Sigmoid colon (tissue), 7 donors: ENCODE measurements around the gene YWHAE. TPM values are rescaled to one million over a fixed set of nuclear protein-coding genes. Genes with fewer than 3 reads are reported as not detected.
"Not testable (repeated sequence)": the region's sequence is repeated elsewhere in the genome, so short reads cannot be mapped to it uniquely, and the experiment has no call there.

ENCODE experiments used
- DNase-seq: peaks from one replicate; pipeline ENCODE4 v3.0.0-alpha.2; 2019
- H3K27ac ChIP-seq, 4 donors: fragments of 200-600 bp; sonication (generic); one replicate each; pipeline ENCODE4 v1.5.1; 2016 to 2019; ENCODE audit warnings: mild to moderate bottlenecking in 1 of 4
- H3K27me3 ChIP-seq, 3 donors: fragments of 200-600 bp; sonication (generic); one replicate each; pipeline ENCODE4 v1.5.1; 2019; ENCODE audit warnings: mild to moderate bottlenecking in 1 of 3
- H3K36me3 ChIP-seq, 4 donors: fragments of 200-600 bp; sonication (generic); one replicate each; pipeline ENCODE4 v1.5.1; 2016 to 2019
- H3K4me1 ChIP-seq, 4 donors: fragments of 200-600 bp; sonication (generic); one replicate each; pipeline ENCODE4 v1.5.1; 2017 to 2019
- H3K4me3 ChIP-seq, 4 donors: fragments of 200-600 bp; sonication (generic); one replicate each; pipeline ENCODE4 v1.5.1; 2017 to 2019; ENCODE audit warnings: mild to moderate bottlenecking in 2 of 4, moderate library complexity in 1 of 4
- H3K9me3 ChIP-seq, 4 donors: fragments of 200-600 bp in 3 of 4; sonication (generic) in 3 of 4; one replicate each; pipeline versions ENCODE4 v1.5.1 to v1.6.1; 2013 to 2019
- EP300 ChIP-seq, 4 donors: sonication (generic); formaldehyde crosslinking; IDR thresholded peaks; one replicate each; pipeline ENCODE4 v1.6.1; 2017; ENCODE audit warnings: antibody characterized with exemption in 4 of 4
- POLR2A ChIP-seq, 2 donors: fragments of 450-650 bp; IDR thresholded peaks; one replicate each; pipeline ENCODE4 v1.6.1; 2016; ENCODE audit warnings: antibody characterized with exemption in 2 of 2, mild to moderate bottlenecking in 2 of 2, moderate library complexity in 2 of 2
- POLR2AphosphoS5 ChIP-seq, 4 donors: sonication (generic); formaldehyde crosslinking; IDR thresholded peaks; one replicate each; pipeline ENCODE4 v1.6.1; 2017; ENCODE audit warnings: antibody characterized with exemption in 4 of 4
- WGBS, 2 donors: extraction: QIAGEN DNeasy Blood & Tissue Kit; methylation state at CpG; one replicate each; pipeline ENCODE4 v1.1.7; 2013; 5-methylcytosine and 5-hydroxymethylcytosine counted together
- intact Hi-C: fragments of 100-400 bp; cut with DNase I; formaldehyde crosslinking; loops from one replicate; pipeline ENCODE4 v1.15.1; 2023
- polyA plus RNA-seq, 3 donors: library from polyadenylated mRNA; stranded (reverse); fragments of 200-250 nt; gene quantifications; one replicate each; pipeline ENCODE4 v1.2.3, GENCODE V29; 2013
- total RNA-seq, 4 donors: library from RNA; depleted of rRNA; stranded (reverse); fragments of >200 nt; gene quantifications; one replicate each; pipeline ENCODE4 v1.1.0, GENCODE V29; 2016
- TF ChIP-seq, protein P1 (sequence below), 4 experiments: fragments of 450-650 bp in 3 of 4; fragments of 200-600 bp in 1 of 4; IDR thresholded peaks; one replicate each; pipeline ENCODE4 v1.5.1; 2016 to 2019; ENCODE audit warnings: antibody characterized with exemption in 4 of 4, mild to moderate bottlenecking in 3 of 4, moderate library complexity in 2 of 4
- donor health status: healthy with polysubstance abuse.
- donor health status: Bipolar disorder and iron deficiency.
- donor health status: healthy.

The YWHAE gene
- total and polyA plus RNA-seq, 7 donors = 312 to 507 (median 378) TPM

DNA sequence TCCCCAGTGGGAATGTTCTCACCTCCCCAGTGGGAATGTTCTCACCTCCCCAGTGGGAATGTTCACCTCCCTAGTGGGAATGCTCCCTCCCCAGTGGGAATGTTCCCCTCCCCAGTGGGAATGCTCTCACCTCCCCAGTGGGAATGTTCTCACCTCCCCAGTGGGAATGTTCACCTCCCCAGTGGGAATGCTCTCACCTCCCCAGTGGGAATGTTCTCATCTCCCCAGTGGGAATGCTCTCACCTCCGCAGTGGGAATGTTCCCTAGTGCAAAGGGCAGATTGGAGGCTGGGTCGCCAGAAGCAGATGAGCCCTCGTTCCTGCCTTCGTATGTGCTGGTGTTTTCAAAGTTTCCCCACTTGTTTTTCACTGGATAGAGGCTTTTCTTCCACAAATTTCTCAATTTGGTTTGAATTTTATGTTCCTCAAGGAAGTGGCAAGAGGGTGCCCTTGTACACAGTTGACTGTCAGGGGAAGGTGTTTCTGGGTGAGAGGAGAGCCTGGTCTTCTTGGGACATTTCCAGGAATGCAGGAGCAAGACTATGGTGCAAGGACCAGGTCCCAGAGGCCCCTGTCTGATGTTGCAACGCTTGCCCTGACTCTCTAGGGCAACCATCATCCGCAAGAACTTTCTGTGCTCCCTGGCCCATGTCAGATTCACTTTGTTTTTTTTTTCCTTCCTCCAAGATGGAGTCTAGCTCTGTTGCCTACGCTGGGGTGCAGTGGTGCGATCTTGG is 86.6 kb downstream of the YWHAE start:
- Histone ChIP-seq H3K4me3 (no peak overlapping the region), H3K27ac (no peak overlapping the region), H3K4me1 (peaks cover 0 to 5% (median 3%) of the 10 kb centered on the region in 4 donors), H3K36me3 (no peaks in the 10 kb centered on the region), H3K27me3 (peaks cover 3 to 47% (median 4%) of the 10 kb centered on the region in 3 donors), H3K9me3 (no peaks in the 10 kb centered on the region)
- intact Hi-C loops = no loop called here
- 81% methylated on average over 8 of the region's 8 CpGs for whole genome bisulfite sequencing, 2 donors
- DNase-seq = no peak
- no peak for TF ChIP-seq EP300 (IDR thresholded peaks at IDR 0.05)
- no peak for TF ChIP-seq POLR2A (IDR thresholded peaks at IDR 0.05)
- TF ChIP-seq, protein P1, sequence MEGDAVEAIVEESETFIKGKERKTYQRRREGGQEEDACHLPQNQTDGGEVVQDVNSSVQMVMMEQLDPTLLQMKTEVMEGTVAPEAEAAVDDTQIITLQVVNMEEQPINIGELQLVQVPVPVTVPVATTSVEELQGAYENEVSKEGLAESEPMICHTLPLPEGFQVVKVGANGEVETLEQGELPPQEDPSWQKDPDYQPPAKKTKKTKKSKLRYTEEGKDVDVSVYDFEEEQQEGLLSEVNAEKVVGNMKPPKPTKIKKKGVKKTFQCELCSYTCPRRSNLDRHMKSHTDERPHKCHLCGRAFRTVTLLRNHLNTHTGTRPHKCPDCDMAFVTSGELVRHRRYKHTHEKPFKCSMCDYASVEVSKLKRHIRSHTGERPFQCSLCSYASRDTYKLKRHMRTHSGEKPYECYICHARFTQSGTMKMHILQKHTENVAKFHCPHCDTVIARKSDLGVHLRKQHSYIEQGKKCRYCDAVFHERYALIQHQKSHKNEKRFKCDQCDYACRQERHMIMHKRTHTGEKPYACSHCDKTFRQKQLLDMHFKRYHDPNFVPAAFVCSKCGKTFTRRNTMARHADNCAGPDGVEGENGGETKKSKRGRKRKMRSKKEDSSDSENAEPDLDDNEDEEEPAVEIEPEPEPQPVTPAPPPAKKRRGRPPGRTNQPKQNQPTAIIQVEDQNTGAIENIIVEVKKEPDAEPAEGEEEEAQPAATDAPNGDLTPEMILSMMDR (IDR thresholded peaks at IDR 0.05) = no peak
- TF ChIP-seq POLR2AphosphoS5 (IDR thresholded peaks at IDR 0.05) = no peak

GRCh38 chr17:1312261-1312870 is 87.7 kb downstream of the YWHAE start:
- 58 to 71% methylated on average over 9 of the region's 9 CpGs for WGBS, 2 donors
- Histone ChIP-seq H3K4me3 (no peak overlapping the region), H3K27me3 (peaks cover 3 to 47% (median 4%) of the 10 kb centered on the region in 3 donors), H3K36me3 (no peaks in the 10 kb centered on the region), H3K4me1 (no peaks in the 10 kb centered on the region), H3K27ac (no peak overlapping the region), H3K9me3 (no peaks in the 10 kb centered on the region)
- DNase-seq = no peak
- intact Hi-C loops = no loop called here
- TF ChIP-seq POLR2AphosphoS5 (IDR thresholded peaks at IDR 0.05) (no peak), EP300 (IDR thresholded peaks at IDR 0.05) (no peak)
- TF ChIP-seq, protein P1 (IDR thresholded peaks at IDR 0.05) = no peak

- H3K4me1 ChIP-seq, H3K36me3 ChIP-seq, intact Hi-C loops, H3K9me3 ChIP-seq, H3K27ac ChIP-seq, DNase-seq, H3K4me3 ChIP-seq: not testable (repeated sequence)
- WGBS, 2 donors = 83 to 88% methylated on average over 12 to 13 of the region's 16 CpGs
- peaks cover 3 to 46% (median 14%) of the 10 kb centered on the region in 3 donors for H3K27me3 ChIP-seq
Observed at GRCh38 chr17:1307829-1308228, 92.2 kb downstream of the YWHAE start.

DNA sequence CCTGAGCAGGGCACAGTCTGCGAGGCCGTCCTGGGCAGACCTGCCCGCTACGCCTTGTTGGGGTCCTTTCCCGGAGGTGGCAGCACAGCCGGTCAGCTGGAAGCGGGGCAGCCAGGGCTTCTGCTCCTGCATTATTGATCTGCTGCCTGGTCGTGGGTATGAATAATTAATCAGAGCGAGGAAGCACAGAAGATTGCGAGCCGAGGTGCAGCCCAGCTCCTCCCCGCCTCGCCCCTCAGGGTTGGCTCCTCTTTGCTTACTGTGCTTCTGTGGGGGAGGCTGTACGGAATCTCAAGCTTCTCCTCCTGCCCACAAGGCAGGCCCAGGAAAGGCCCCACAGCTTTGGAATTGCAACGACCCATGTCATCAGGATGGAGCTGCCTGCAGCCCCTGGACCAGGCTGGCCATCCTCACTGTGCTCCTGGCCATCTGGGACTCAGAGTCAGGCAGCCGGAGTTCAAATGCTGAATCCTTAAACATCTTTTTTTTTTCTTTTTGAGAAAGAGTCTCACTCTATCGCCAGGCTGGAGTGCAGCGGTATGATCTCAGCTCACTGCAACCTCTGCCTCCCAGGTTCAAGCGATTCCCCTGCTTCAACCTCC is 95.0 kb downstream of the YWHAE start:
- no peak for DNase-seq

GRCh38 chr17:1304522-1304921 is 95.5 kb downstream of the YWHAE start:
- 79 to 90% methylated on average over 5 of the region's 5 CpGs for WGBS, 2 donors
- H3K4me1 ChIP-seq = no peaks in the 10 kb centered on the region
- DNase-seq = no peak
- H3K9me3 ChIP-seq = no peaks in the 10 kb centered on the region
- intact Hi-C loops = no loop called here
- H3K36me3 ChIP-seq = no peaks in the 10 kb centered on the region
- peaks cover 0 to 58% (median 22%) of the 10 kb centered on the region in 3 donors for H3K27me3 ChIP-seq
- H3K4me3 ChIP-seq = no peak overlapping the region
- no peak overlapping the region for H3K27ac ChIP-seq
- TF ChIP-seq POLR2A (IDR thresholded peaks at IDR 0.05) (no peak), EP300 (IDR thresholded peaks at IDR 0.05) (no peak), POLR2AphosphoS5 (IDR thresholded peaks at IDR 0.05) (no peak)
- TF ChIP-seq, protein P1 (IDR thresholded peaks at IDR 0.05) = no peak

More for the DNA sequence above, 95.0 kb downstream of the YWHAE start:
- no peak for TF ChIP-seq POLR2A (IDR thresholded peaks at IDR 0.05)
- TF ChIP-seq POLR2AphosphoS5 (IDR thresholded peaks at IDR 0.05) = no peak
- TF ChIP-seq EP300 (IDR thresholded peaks at IDR 0.05) = no peak
- TF ChIP-seq, protein P1 (IDR thresholded peaks at IDR 0.05) = no peak
- no peaks in the 10 kb centered on the region for H3K4me1 ChIP-seq
- H3K27ac ChIP-seq = no peak overlapping the region
- intact Hi-C loops = no loop called here
- no peak overlapping the region for H3K4me3 ChIP-seq
- no peaks in the 10 kb centered on the region for H3K36me3 ChIP-seq
- 85 to 86% methylated on average over 19 of the region's 19 CpGs for WGBS, 2 donors
- H3K9me3 ChIP-seq = no peaks in the 10 kb centered on the region
- peaks cover 0 to 53% (median 22%) of the 10 kb centered on the region in 3 donors for H3K27me3 ChIP-seq
